Measurements from ENCODE around the gene WFDC1. TPM values are rescaled to one million over a fixed set of nuclear protein-coding genes. Genes with fewer than 3 reads are reported as not detected.

The WFDC1 gene
- total and polyA plus RNA-seq, 2 of the 4 experiments (the other 2 are of a cell fraction), result 4.7 to 6.8 TPM

DNA sequence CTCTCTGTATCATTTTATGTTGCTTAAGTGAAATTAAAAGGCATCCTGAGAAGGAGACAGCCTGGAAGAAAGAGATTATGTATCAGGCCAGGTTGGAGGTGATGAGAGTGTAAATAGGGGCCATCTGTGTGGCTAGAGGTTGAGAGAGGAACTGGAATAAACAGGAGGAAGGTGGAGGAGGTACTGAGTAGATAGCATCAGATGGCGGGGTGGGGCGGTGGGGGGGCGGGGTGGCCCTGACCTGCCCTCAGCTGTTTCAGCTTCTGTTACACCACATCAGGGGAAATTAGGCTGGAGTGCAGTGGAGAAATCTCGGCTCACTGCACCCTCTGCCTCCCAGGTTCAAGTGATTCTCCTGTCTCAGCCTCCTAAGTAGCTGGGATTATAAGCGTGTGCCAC, 48.0 kb upstream of the WFDC1 start:
- no peak overlapping the region for H4K8ac ChIP-seq (ENCODE audit: low read depth in 2 of 2, low read length in 2 of 2)
- no peak overlapping the region for H3K18ac ChIP-seq (ENCODE audit: low read depth, low read length)
- no peak overlapping the region for H2BK120ac ChIP-seq (ENCODE audit: low read depth, low read length)
- H3K4me3 ChIP-seq (ENCODE audit: insufficient read depth, low read depth, low read length), result no peak overlapping the region
- no peak overlapping the region for H2BK15ac ChIP-seq (ENCODE audit: low read depth, low read length)
- H3K9me1 ChIP-seq (ENCODE audit: insufficient read depth, low read length), result no peaks in the 10 kb centered on the region
- no peak overlapping the region for H3K27ac ChIP-seq (ENCODE audit: insufficient read depth, low read length)
- no peak overlapping the region for H3K9ac ChIP-seq (ENCODE audit: low read depth, low read length)
- no peak overlapping the region for H2AK9ac ChIP-seq (replicated peaks; ENCODE audit: low read depth, low read length, poor library complexity)
- no CpG with 5 or more reads among the region's 5 CpGs for WGBS, 2 experiments (ENCODE audit: extremely low coverage in 2 of 2, insufficient read length in 1 of 2)
- no peak overlapping the region for H2AFZ ChIP-seq (replicated peaks; ENCODE audit: low read length, poor library complexity)
- dilution Hi-C loops (cut with HindIII; ENCODE audit: low sequenced_read_pairs, unreplicated experiment), result no loop called here
- no peak overlapping the region for H3K4ac ChIP-seq (ENCODE audit: low read depth, low read length)
- DNase-seq (no peak), ATAC-seq (ENCODE audit: low read depth) (no peak)
- H3K23ac ChIP-seq (ENCODE audit: low read depth, low read length), result no peak overlapping the region
- no peak overlapping the region for H3K4me2 ChIP-seq (ENCODE audit: low read depth, low read length)
- POLR2A ChIA-PET (ENCODE audit: unreplicated experiment), result no interaction called here
- intact Hi-C loops (cut with micrococcal nuclease), result no loop called here
- no TSS peak for BruUV-seq (replicated peaks)
- peaks cover 66% of the 10 kb centered on the region for H3K27me3 ChIP-seq (ENCODE audit: control insufficient read depth, insufficient read depth, low read length)
- H2BK20ac ChIP-seq (ENCODE audit: low read depth, low read length), result no peak overlapping the region
- in situ Hi-C loops (cut with MboI; ENCODE audit: low sequenced_read_pairs), result no loop called here
- no peak overlapping the region for H3K14ac ChIP-seq (replicated peaks; ENCODE audit: low read depth, low read length)
- H3K4me1 ChIP-seq (ENCODE audit: control insufficient read depth, insufficient read depth, low read length), result no peaks in the 10 kb centered on the region
- H2AK5ac ChIP-seq (ENCODE audit: low read depth, low read length), result no peak overlapping the region
- no peak overlapping the region for H3K56ac ChIP-seq (ENCODE audit: extremely low read depth, insufficient read depth, low read length)
- no peak overlapping the region for H2BK5ac ChIP-seq (ENCODE audit: low read depth, low read length, poor library complexity, severe bottlenecking)
- H3K79me1 ChIP-seq (ENCODE audit: low read depth in 1 of 2, low read length in 2 of 2), result no peaks in the 10 kb centered on the region
- H4K20me1 ChIP-seq (ENCODE audit: insufficient read depth, low read length), result no peaks in the 10 kb centered on the region
- H3K9me3 ChIP-seq (ENCODE audit: control insufficient read depth, insufficient read depth, low read length), result peaks cover 7% of the 10 kb centered on the region
- no peaks in the 10 kb centered on the region for H3K36me3 ChIP-seq (ENCODE audit: control insufficient read depth, insufficient read depth, low read length)
- CTCF ChIA-PET, result no interaction called here
- TF ChIP-seq RCOR1 (IDR thresholded peaks at IDR 0.05; ENCODE audit: insufficient replicate concordance, low read length), result no peak
- no peak for TF ChIP-seq SMC3 (IDR thresholded peaks at IDR 0.05; ENCODE audit: low read depth, low read length)
- TF ChIP-seq FOS (IDR thresholded peaks at IDR 0.05; ENCODE audit: low read depth, low read length), result no peak
- no peak for TF ChIP-seq MXI1 (IDR thresholded peaks at IDR 0.05; ENCODE audit: borderline replicate concordance, low read depth, low read length)
- TF ChIP-seq POLR2A (IDR thresholded peaks at IDR 0.05; ENCODE audit: low read depth, low read length), result no peak
- TF ChIP-seq, protein P1, sequence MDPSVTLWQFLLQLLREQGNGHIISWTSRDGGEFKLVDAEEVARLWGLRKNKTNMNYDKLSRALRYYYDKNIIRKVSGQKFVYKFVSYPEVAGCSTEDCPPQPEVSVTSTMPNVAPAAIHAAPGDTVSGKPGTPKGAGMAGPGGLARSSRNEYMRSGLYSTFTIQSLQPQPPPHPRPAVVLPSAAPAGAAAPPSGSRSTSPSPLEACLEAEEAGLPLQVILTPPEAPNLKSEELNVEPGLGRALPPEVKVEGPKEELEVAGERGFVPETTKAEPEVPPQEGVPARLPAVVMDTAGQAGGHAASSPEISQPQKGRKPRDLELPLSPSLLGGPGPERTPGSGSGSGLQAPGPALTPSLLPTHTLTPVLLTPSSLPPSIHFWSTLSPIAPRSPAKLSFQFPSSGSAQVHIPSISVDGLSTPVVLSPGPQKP (IDR thresholded peaks at IDR 0.05; ENCODE audit: borderline replicate concordance, low read depth, low read length), result no peak
- no peak for TF ChIP-seq RFX5 (IDR thresholded peaks at IDR 0.05; ENCODE audit: low read depth, low read length)
- no peak for TF ChIP-seq CEBPB (IDR thresholded peaks at IDR 0.05; ENCODE audit: low read depth, low read length)
- TF ChIP-seq, protein P2, sequence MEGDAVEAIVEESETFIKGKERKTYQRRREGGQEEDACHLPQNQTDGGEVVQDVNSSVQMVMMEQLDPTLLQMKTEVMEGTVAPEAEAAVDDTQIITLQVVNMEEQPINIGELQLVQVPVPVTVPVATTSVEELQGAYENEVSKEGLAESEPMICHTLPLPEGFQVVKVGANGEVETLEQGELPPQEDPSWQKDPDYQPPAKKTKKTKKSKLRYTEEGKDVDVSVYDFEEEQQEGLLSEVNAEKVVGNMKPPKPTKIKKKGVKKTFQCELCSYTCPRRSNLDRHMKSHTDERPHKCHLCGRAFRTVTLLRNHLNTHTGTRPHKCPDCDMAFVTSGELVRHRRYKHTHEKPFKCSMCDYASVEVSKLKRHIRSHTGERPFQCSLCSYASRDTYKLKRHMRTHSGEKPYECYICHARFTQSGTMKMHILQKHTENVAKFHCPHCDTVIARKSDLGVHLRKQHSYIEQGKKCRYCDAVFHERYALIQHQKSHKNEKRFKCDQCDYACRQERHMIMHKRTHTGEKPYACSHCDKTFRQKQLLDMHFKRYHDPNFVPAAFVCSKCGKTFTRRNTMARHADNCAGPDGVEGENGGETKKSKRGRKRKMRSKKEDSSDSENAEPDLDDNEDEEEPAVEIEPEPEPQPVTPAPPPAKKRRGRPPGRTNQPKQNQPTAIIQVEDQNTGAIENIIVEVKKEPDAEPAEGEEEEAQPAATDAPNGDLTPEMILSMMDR (conservative IDR thresholded peaks at IDR 0.05; ENCODE audit: low read depth, low read length), result no peak
- TF ChIP-seq, protein P3, sequence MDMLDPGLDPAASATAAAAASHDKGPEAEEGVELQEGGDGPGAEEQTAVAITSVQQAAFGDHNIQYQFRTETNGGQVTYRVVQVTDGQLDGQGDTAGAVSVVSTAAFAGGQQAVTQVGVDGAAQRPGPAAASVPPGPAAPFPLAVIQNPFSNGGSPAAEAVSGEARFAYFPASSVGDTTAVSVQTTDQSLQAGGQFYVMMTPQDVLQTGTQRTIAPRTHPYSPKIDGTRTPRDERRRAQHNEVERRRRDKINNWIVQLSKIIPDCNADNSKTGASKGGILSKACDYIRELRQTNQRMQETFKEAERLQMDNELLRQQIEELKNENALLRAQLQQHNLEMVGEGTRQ (IDR thresholded peaks at IDR 0.05; ENCODE audit: low read depth, low read length), result no peak
- TF ChIP-seq MAZ (IDR thresholded peaks at IDR 0.05; ENCODE audit: borderline replicate concordance, low read depth, low read length), result no peak
- TF ChIP-seq NFE2L2 (IDR thresholded peaks at IDR 0.05; ENCODE audit: low read depth, low read length), result no peak
- TF ChIP-seq CHD1 (IDR thresholded peaks at IDR 0.05; ENCODE audit: low read depth, low read length), result no peak
- TF ChIP-seq RAD21 (IDR thresholded peaks at IDR 0.05; ENCODE audit: low read length), result no peak
- no peak for TF ChIP-seq MAFK (IDR thresholded peaks at IDR 0.05; ENCODE audit: low read depth, low read length)
- no peak for TF ChIP-seq BHLHE40 (IDR thresholded peaks at IDR 0.05; ENCODE audit: low read depth, low read length)
- H4K91ac ChIP-seq (ENCODE audit: insufficient read depth, low read depth, low read length), result no peak overlapping the region
- no peak overlapping the region for H4K5ac ChIP-seq (ENCODE audit: low read depth, low read length)

All from IMR-90 (cell line).